Measurements from ENCODE around the gene MARVELD3.

The MARVELD3 gene

GRCh38 chr16:71626858-71627213, 852 bp downstream of the MARVELD3 start:
- no peak overlapping the region; the same call in none of the 2 replicates for H3K4me3 ChIP-seq (ENCODE audit: control insufficient read depth, low read depth, low read length)
- no peak for DNase-seq (ENCODE audit: low read depth)
- no peak for TF ChIP-seq CTCF (IDR thresholded peaks at IDR 0.05; ENCODE audit: control insufficient read depth, insufficient read depth, low read depth, low read length, missing control alignments)

- H3K4me3 ChIP-seq (ENCODE audit: control insufficient read depth, low read depth, low read length) = no peak overlapping the region
- no peak for DNase-seq (ENCODE audit: low read depth)
- TF ChIP-seq CTCF (IDR thresholded peaks at IDR 0.05; ENCODE audit: control insufficient read depth, insufficient read depth, low read depth, low read length, missing control alignments) = no peak
Measured at GRCh38 chr16:71627731-71628181, 1.8 kb downstream of the MARVELD3 start.

GRCh38 chr16:71628810-71629209, 2.8 kb downstream of the MARVELD3 start:
- no peak for DNase-seq (ENCODE audit: low read depth)
- no peak for TF ChIP-seq CTCF (IDR thresholded peaks at IDR 0.05; ENCODE audit: control insufficient read depth, insufficient read depth, low read depth, low read length, missing control alignments)
- H3K4me3 ChIP-seq (ENCODE audit: control insufficient read depth, low read depth, low read length) = no peak overlapping the region

GRCh38 chr16:71629278-71630016, 3.5 kb downstream of the MARVELD3 start:
- H3K4me3 ChIP-seq (ENCODE audit: control insufficient read depth, low read depth, low read length) = no peak overlapping the region
- no peak for DNase-seq (ENCODE audit: low read depth)

GRCh38 chr16:71630808-71631207, 4.8 kb downstream of the MARVELD3 start:
- DNase-seq (ENCODE audit: low read depth) = no peak
- no peak for TF ChIP-seq CTCF (IDR thresholded peaks at IDR 0.05; ENCODE audit: control insufficient read depth, insufficient read depth, low read depth, low read length, missing control alignments)
- no peak overlapping the region for H3K4me3 ChIP-seq (ENCODE audit: control insufficient read depth, low read depth, low read length)

More at GRCh38 chr16:71629278-71630016, 3.5 kb downstream of the MARVELD3 start:
- no peak for TF ChIP-seq CTCF (IDR thresholded peaks at IDR 0.05; ENCODE audit: control insufficient read depth, insufficient read depth, low read depth, low read length, missing control alignments)

GRCh38 chr16:71631776-71632175, 5.8 kb downstream of the MARVELD3 start:
- TF ChIP-seq CTCF (IDR thresholded peaks at IDR 0.05; ENCODE audit: control insufficient read depth, insufficient read depth, low read depth, low read length, missing control alignments) = no peak
- no peak for DNase-seq (ENCODE audit: low read depth)
- H3K4me3 ChIP-seq (ENCODE audit: control insufficient read depth, low read depth, low read length) = no peak overlapping the region

Measured in AG09309 (cell line).